UCSD-AML1 (cell line): ENCODE results near the gene UCKL1.

Experiments used
- DNase-seq: peaks from one replicate; lab custom pipeline; 2025; ENCODE audit not compliant: unreplicated experiment; lab: John Stamatoyannopoulos, UW

The UCKL1 gene

DNA sequence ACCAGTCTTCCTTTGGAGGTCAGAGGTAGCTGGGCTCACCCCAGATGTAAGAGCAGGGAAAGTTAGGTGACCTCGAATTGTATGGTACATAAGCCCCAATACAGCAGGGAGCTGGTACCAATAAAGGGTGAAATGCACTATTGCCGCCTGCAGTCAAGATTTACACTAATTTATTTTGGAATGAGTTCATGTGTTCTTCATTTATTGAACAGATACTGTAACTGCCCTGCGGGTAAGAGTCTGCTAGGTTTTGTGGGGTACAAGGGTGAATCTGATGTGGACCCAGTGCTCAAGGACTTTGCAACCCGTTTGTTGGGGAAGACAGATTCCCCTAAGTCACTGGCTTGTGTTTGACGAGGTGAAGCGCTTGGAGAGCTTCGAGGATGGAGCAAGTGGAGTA, 63.8 kb downstream of the UCKL1 start:
- no peak for DNase-seq

DNA sequence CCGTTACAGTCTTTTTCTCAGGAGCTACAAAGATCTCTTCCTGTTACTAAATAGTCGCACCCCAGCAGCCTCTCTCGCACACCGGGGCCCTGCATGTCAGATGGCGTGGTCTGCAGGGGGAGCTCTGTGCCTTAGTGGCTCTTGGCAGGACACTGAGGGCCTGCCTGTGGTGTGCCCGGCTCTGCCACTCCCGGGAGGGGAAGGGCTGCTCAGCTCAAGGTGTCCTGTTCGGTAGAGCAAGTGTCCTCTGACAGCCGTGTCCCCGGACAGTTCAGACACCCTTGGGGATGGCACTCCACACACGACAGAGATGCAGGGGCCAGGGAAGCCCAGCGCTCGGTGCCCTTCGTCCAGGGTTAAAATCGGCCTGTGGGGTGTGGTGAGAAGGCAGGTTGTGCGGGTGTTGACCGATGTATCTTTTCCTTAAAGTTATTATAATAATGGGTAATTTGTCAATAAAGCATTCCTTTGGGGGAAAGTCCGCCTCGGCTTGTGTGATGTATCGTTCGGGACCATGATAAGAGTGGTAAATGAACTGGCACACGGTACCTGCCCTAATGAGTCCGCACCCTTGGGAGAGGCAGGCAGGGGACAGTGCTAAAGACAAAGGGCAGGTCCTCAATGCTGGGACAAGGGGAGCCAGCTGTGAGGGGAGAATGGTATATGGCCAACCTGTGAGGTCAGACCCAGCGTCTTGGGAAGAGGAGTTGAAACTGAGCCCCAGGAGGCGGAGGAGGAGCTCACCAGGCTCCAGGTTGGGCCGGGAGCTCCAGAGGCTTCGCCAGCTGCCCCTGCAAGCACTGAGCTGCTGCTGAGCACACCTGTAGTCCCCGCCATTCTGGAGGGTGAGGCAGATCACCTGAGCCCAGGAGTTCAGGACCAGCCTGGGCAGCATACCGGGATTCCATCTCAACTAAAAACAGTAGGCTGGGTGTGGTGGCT, 64.9 kb downstream of the UCKL1 start:
- DNase-seq: peak; percentile 17

DNA sequence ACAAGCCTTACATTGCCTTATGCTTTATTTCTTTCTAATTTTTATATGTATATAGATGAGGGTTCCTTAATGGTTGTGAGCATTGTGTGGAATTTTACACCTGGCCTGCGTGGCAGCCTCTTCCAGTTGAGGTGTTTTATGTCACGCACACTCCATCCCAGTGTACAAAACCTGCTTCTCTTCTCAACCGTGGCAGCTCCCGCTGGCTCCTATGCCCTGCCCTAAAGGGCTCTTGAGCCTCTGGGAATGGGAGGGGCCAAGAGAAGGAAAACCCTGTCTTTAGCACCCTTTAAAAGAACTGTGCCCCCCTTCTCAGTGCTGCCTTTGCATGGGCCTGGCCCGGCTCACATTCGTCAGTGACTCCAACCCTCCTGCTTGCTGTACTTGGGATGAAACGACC, 65.6 kb downstream of the UCKL1 start:
- DNase-seq: no peak

DNA sequence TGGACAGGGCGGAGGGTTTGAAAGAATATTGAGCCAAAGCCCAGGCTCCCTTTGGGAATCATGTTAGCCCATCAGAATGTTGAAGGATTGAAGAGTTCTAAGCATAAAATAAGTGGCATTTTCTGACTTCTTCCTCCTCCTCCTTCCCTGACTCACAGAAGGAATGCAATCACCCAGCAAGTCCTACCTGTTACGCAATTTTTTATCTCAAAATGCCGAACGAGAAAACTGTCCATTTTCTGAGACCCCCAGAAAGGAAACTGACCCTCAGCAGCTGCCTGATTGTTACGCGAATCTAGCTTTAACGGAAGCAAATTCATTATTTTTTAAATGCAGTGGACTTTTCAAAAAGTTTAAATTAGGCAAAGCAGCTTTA, 66.0 kb downstream of the UCKL1 start:
- DNase-seq: no peak
